GM15510 (cell line): ENCODE data around the gene RHBG.

Source experiments
- POLR2A ChIP-seq: IDR thresholded peaks from 3 replicates; pipeline ENCODE4 v1.6.1; 2011; ENCODE audit warnings: borderline replicate concordance; ENCODE audit not compliant: insufficient read length; ENCODE audit errors: extremely low read depth

RHBG gene

GRCh38 chr1:156356875-156357534 lies 12.0 kb upstream of the RHBG start:
- TF ChIP-seq POLR2A = no peak

- no peak for TF ChIP-seq POLR2A
These were observed 11.0 kb upstream of the RHBG start for GRCh38 chr1:156357977-156358376.

GRCh38 chr1:156358641-156359040 lies 10.4 kb upstream of the RHBG start:
- TF ChIP-seq POLR2A = no peak

- no peak for TF ChIP-seq POLR2A
These were observed 9.8 kb upstream of the RHBG start for GRCh38 chr1:156359249-156359648.

GRCh38 chr1:156359973-156360372 lies 9.0 kb upstream of the RHBG start:
- TF ChIP-seq POLR2A = no peak

- TF ChIP-seq POLR2A = no peak
These were observed 8.5 kb upstream of the RHBG start for GRCh38 chr1:156360534-156360933.

- TF ChIP-seq POLR2A = no peak
These were observed 3.3 kb upstream of the RHBG start for GRCh38 chr1:156365754-156366153.

- no peak for TF ChIP-seq POLR2A
These were observed 2.4 kb upstream of the RHBG start for GRCh38 chr1:156366378-156367166.

- TF ChIP-seq POLR2A = no peak
These were observed 1.4 kb upstream of the RHBG start for GRCh38 chr1:156367383-156368156.

GRCh38 chr1:156368157-156368658 lies 803 bp upstream of the RHBG start:
- no peak for TF ChIP-seq POLR2A

- no peak for TF ChIP-seq POLR2A
These were observed 2.7 kb downstream of the RHBG start for GRCh38 chr1:156371553-156372264.

- TF ChIP-seq POLR2A = no peak
These were observed 3.2 kb downstream of the RHBG start for GRCh38 chr1:156372265-156372586.

GRCh38 chr1:156372876-156373275 lies 3.9 kb downstream of the RHBG start:
- TF ChIP-seq POLR2A = no peak

- no peak for TF ChIP-seq POLR2A
These were observed 4.5 kb downstream of the RHBG start for GRCh38 chr1:156373546-156373945.

- TF ChIP-seq POLR2A = no peak
These were observed 7.1 kb downstream of the RHBG start for GRCh38 chr1:156376146-156376545.
